Bronchial epithelial cell (primary cell): Measurements from ENCODE around the gene CDRT4. TPM values are rescaled to one million over a fixed set of nuclear protein-coding genes. Genes with fewer than 3 reads are reported as not detected.

ENCODE experiments used
- DNase-seq: peaks from one replicate; pipeline ENCODE4 v3.0.0-alpha.2; 2010; ENCODE audit warnings: low read depth
- FAIRE-seq: peaks from 2 replicates; lab custom pipeline; 2011; peaks lifted over from hg19 to GRCh38; lab: Jason Lieb, UNC
- H3K27me3 ChIP-seq: 2 replicates; pipeline ENCODE4 v1.5.1; 2011; ENCODE audit warnings: low read length; ENCODE audit not compliant: control insufficient read depth, insufficient read depth
- H3K36me3 ChIP-seq: 2 replicates; pipeline ENCODE4 v1.5.1; 2011; ENCODE audit warnings: low read length; ENCODE audit not compliant: control insufficient read depth, insufficient read depth
- H3K4me3 ChIP-seq: 2 replicates; pipeline ENCODE4 v1.5.1; 2011; ENCODE audit warnings: mild to moderate bottlenecking, low read depth, low read length, control low read depth
- total RNA-seq: library from RNA; depleted of rRNA; stranded (reverse); fragments of >200 nt; gene quantifications from 2 replicates; pipeline ENCODE4 v1.2.1, GENCODE V29; 2014
- TF ChIP-seq, protein P1 (sequence below): IDR thresholded peaks from 2 replicates; pipeline ENCODE4 v1.5.1; 2011; ENCODE audit warnings: mild to moderate bottlenecking, moderate library complexity, low read length, control low read depth, inconsistent platforms; ENCODE audit not compliant: insufficient read depth, severe bottlenecking

Gene CDRT4
- total RNA-seq, 1 donor from 2014 or later = 1.1 TPM

- Histone ChIP-seq H3K4me3 (no peak overlapping the region), H3K36me3 (peaks cover 1% of the 10 kb centered on the region), H3K27me3 (no peaks in the 10 kb centered on the region)
- DNase-seq (no peak), FAIRE-seq (no peak)
- TF ChIP-seq, protein P1, sequence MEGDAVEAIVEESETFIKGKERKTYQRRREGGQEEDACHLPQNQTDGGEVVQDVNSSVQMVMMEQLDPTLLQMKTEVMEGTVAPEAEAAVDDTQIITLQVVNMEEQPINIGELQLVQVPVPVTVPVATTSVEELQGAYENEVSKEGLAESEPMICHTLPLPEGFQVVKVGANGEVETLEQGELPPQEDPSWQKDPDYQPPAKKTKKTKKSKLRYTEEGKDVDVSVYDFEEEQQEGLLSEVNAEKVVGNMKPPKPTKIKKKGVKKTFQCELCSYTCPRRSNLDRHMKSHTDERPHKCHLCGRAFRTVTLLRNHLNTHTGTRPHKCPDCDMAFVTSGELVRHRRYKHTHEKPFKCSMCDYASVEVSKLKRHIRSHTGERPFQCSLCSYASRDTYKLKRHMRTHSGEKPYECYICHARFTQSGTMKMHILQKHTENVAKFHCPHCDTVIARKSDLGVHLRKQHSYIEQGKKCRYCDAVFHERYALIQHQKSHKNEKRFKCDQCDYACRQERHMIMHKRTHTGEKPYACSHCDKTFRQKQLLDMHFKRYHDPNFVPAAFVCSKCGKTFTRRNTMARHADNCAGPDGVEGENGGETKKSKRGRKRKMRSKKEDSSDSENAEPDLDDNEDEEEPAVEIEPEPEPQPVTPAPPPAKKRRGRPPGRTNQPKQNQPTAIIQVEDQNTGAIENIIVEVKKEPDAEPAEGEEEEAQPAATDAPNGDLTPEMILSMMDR = no peak
Measured at GRCh38 chr17:15481481-15481880, 14.1 kb upstream of the CDRT4 start.

DNA sequence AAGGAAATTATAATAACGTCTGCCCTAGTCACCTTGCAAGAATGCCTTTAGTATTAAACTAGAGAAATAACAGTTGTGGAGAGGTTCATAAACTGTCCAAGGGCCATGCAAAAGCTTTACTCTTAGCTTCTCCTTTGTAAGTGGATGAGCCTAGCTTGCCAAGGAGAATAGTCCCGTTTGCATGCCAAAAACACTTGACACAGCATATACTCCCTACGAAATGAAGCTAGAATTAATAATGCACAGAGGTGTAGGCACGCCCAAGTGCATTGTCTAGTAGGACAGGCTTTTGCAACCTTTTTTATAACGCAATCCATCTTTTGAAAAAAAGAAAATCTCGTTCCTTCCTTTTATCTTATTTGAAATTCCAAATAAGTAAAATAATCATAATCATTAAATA lies 12.8 kb upstream of the CDRT4 start:
- TF ChIP-seq, protein P1 = no peak
- FAIRE-seq (no peak), DNase-seq (no peak)
- H3K4me3 ChIP-seq = no peak overlapping the region
- H3K27me3 ChIP-seq = no peaks in the 10 kb centered on the region
- H3K36me3 ChIP-seq = peaks cover 1% of the 10 kb centered on the region

DNA sequence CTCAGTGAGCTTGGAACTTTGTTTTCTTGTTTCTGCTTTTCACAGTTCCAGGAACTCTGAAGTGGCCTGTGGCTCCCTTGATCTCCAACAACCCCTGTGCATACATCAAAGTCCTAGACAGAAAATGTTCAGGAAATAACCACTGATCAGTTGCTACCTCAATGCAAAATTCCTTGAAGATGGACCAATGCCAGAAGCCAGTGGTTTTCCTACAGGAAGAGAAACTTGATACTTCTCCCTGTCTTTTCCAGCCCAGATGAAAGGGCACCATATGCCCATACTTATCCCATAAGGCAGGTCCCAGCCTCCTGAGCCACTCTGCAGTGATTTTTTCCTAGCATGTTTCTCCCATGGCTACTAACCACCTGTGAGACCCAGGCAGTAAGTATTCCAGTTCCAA lies 12.3 kb upstream of the CDRT4 start:
- Histone ChIP-seq H3K4me3 (no peak overlapping the region), H3K36me3 (peaks cover 1% of the 10 kb centered on the region), H3K27me3 (no peaks in the 10 kb centered on the region)
- TF ChIP-seq, protein P1 = no peak
- FAIRE-seq (no peak), DNase-seq (peak; percentile 11)

GRCh38 chr17:15478845-15479244 lies 11.4 kb upstream of the CDRT4 start:
- no peaks in the 10 kb centered on the region for H3K27me3 ChIP-seq
- H3K4me3 ChIP-seq = no peak overlapping the region
- TF ChIP-seq, protein P1 = no peak
- FAIRE-seq (no peak), DNase-seq (no peak)
- H3K36me3 ChIP-seq = no peaks in the 10 kb centered on the region

DNA sequence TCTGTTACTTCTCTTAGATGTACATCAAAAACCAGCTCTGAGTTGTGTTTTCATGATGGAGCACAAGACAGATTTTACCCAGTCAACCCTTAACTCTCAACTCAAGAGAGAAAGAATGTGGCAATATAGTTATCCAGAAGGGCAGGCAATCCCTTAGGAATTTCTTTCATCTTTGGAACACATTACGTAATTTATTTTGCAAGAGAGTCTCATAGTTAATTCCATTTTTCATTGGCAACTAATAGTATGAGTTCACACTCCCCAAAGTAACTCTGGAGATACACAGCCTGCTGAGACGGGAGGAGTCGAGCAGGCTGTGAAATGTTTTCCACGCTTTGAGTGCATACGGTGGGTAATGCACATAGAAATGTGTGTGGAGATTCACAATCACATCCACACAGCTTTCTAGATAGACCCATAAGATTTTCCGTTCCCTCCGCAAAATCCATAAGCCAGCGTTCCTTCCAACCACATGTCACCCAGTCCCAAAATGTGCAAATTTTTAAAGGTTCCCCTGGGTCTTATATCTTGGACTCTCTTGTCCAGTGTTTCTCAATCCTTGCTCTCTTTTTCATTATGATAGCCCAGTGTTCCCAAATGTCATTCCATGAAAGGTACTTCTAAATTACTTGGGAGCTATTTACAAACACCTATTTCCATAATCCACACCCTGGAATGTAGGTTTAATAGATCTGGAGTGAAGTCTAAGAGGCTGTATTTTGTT lies 8.4 kb upstream of the CDRT4 start:
- H3K27me3 ChIP-seq = no peaks in the 10 kb centered on the region
- FAIRE-seq (no peak), DNase-seq (peak; percentile 31)
- TF ChIP-seq, protein P1 = no peak
- no peak overlapping the region for H3K4me3 ChIP-seq
- H3K36me3 ChIP-seq = no peaks in the 10 kb centered on the region

DNA sequence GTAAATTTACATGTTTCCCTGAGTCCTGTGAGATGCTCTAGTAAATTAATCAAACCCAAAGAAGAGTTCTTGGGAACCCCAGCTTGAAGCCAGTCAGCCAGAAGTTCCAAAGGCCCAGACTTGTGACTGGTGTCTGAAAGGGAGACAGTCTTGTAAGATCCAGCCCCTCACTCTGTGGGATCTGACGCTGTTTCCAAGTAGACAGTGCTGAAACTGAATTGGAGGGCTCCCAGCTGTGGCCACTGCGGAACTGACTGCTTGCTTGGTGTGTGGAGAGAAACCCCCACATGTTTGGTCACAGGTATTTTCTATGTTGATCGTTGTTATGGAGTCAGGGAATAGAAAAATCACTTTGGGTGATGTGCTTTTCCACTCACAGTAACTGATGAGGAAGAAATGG lies 5.5 kb upstream of the CDRT4 start:
- Histone ChIP-seq H3K4me3 (no peak overlapping the region), H3K36me3 (no peaks in the 10 kb centered on the region), H3K27me3 (no peaks in the 10 kb centered on the region)
- FAIRE-seq = no peak
- no peak for DNase-seq
- TF ChIP-seq, protein P1 = no peak
